GM10248 (cell line): ENCODE data around the gene DNAJC27.

ENCODE experiments used
- CTCF ChIA-PET: fragments of 300-600 bp; sonication (Branson Sonifier 250); formaldehyde crosslinking; extraction: SDS; loops from one replicate; lab custom pipeline; 2021; ENCODE audit warnings: antibody characterized with exemption; lab: Yijun Ruan, JAX
- POLR2A ChIA-PET: fragments of 350-650 bp; sonication (Branson Sonifier 250); formaldehyde crosslinking; extraction: SDS; loops from one replicate; lab custom pipeline; 2020; ENCODE audit warnings: antibody characterized with exemption; lab: Yijun Ruan, JAX
- DNase-seq: peaks from one replicate; pipeline ENCODE4 v3.0.0; 2012; ENCODE audit errors: extremely low spot score
- TF ChIP-seq, protein P1 (sequence below): IDR thresholded peaks from 2 replicates; pipeline ENCODE4 v1.5.1; 2012; ENCODE audit warnings: mild to moderate bottlenecking, low read depth; ENCODE audit errors: extremely low read depth, missing control alignments, control extremely low read depth

The DNAJC27 gene

DNA sequence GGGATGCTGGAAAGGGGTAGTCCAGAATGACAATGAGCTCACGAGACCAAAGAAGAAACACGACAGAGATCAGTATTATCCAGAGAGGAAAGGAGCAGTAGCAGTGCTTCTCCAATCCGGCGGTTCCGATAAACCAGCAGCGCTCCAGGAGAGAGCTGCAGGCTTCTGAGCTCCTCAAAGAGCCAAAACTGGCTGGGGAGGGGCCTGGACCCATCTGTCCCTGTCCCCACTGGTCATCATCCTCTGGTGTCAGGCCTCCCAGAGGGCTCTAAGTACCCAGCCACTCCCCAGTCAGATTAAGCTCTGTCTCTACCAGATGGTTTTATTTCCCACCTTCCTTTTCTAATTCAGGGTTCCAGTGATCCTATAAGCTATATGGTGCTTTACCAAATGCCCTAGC, 23.2 kb downstream of the DNAJC27 start:
- TF ChIP-seq, protein P1, sequence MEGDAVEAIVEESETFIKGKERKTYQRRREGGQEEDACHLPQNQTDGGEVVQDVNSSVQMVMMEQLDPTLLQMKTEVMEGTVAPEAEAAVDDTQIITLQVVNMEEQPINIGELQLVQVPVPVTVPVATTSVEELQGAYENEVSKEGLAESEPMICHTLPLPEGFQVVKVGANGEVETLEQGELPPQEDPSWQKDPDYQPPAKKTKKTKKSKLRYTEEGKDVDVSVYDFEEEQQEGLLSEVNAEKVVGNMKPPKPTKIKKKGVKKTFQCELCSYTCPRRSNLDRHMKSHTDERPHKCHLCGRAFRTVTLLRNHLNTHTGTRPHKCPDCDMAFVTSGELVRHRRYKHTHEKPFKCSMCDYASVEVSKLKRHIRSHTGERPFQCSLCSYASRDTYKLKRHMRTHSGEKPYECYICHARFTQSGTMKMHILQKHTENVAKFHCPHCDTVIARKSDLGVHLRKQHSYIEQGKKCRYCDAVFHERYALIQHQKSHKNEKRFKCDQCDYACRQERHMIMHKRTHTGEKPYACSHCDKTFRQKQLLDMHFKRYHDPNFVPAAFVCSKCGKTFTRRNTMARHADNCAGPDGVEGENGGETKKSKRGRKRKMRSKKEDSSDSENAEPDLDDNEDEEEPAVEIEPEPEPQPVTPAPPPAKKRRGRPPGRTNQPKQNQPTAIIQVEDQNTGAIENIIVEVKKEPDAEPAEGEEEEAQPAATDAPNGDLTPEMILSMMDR = no peak
- CTCF ChIA-PET = interaction anchor here (1.2 to 1.4 kb wide), 2 partner anchors 17 to 24 kb away, joined by 3 read pairs; no protein-coding TSS in a partner anchor
- DNase-seq = no peak
- POLR2A ChIA-PET = no interaction called here

DNA sequence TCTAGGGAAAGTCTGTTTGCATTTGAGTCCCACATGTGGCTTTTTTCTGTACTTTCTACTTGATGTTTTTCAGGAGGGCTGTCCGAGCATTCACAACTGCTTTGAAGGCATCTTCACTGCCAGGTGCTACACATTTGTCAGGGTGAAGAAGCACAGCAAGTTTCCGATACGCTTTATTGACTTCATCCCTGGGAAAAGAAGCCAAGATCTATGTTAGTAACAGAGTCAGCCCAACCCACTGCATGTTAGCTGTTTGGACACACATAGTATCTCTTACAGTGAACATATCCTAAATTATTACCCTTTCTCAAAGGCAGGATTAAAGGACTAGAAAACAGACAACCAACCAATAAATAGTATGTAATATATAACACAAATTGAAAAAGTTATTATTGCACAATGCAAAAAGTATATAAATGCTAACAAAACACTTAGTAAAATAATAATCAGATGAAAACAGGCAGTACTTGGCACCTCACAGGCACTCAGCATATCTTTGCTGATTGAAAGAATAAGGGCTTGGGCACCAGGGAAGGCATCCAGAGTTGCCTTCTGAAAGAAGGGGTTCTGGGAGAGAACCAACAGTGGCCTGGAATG, 24.1 kb downstream of the DNAJC27 start:
- TF ChIP-seq, protein P1 = no peak
- CTCF ChIA-PET = interaction anchor here (1.2 to 1.4 kb wide), 2 partner anchors 16 to 23 kb away, joined by 3 read pairs; no protein-coding TSS in a partner anchor
- POLR2A ChIA-PET = no interaction called here
- no peak for DNase-seq

DNA sequence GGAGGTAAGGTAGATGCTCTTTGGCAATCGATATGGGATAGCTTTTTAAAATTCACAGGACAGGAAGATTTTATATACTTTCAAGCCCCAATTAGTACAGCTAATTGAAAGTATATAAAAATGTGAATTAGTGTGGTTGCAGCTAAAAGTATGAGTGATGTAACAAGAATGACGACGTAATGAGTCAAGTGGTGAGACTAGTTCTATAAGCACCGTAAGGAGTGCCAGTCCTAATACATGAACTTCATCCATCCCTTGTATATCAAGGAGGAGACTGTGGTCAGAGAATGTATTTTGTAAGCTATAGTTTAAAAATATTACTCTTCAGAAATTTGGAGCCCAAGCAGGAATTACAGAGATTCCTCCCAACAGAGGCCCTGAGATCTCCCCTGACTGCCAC, 25.8 kb downstream of the DNAJC27 start:
- ChIA-PET POLR2A (no interaction called here), CTCF (interaction anchor here (0.6 to 1.5 kb wide), 4 partner anchors 8 to 30 kb away, joined by 3 to 7 read pairs (median 4); no protein-coding TSS in a partner anchor)
- no peak for DNase-seq
- TF ChIP-seq, protein P1 = no peak

DNA sequence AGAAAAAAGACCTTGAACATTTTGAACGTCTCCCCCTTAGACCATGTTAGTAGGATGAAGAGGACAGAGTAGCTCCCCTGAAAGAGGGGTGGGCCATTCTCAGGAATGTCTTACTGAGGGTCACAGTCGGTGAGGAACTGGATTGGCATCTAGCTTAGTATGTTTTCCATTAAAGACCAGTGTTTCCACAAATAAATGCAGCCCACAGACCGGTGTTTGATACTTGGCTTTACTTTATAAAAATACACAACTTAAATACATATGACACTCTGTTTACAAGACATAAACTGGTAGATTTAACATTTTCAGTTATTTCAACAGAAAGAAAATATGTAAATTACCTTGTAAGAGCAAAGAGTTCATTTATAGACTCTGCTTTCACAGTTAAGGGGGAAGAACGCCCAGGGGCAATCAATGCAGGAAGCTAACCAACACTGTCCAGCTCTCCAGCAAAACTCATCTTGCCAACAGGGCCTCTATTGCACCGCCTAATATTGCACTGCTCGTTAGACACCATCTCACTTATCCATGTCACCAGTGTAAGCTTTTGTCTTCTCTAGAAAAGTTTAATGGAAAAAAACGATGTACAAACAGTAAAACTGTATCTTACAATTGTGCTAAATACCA, 28.2 kb downstream of the DNAJC27 start:
- CTCF ChIA-PET = interaction anchor here (0.8 to 2.0 kb wide), 8 partner anchors 9 to 534 kb away, joined by 3 to 9 read pairs (median 4); no protein-coding TSS in a partner anchor
- TF ChIP-seq, protein P1 = no peak
- POLR2A ChIA-PET = no interaction called here
- no peak for DNase-seq

DNA sequence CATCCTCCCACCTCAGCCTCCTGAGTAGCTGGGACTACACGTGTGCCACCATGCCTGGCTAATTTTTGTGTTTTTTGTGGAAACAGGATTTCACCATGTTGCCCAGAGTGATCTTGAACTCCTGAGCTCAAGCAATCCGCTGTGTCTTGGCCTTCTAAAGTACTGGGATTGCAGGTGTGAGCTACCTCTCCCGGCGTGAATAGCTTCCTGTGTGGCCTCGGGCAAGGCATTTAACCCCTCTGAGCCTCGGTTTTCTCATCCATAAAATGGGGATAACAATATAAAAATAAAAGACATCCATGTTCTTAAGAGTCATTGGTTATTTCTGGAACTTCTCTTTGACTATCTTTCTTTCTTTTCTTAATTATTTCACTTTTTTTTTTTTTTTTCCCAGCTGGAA, 32.4 kb downstream of the DNAJC27 start:
- DNase-seq = no peak
- TF ChIP-seq, protein P1 = no peak
- ChIA-PET POLR2A (no interaction called here), CTCF (interaction anchor here (1.0 kb wide), 1 partner anchor 8 kb away, joined by 5 read pairs; no protein-coding TSS in a partner anchor)

DNA sequence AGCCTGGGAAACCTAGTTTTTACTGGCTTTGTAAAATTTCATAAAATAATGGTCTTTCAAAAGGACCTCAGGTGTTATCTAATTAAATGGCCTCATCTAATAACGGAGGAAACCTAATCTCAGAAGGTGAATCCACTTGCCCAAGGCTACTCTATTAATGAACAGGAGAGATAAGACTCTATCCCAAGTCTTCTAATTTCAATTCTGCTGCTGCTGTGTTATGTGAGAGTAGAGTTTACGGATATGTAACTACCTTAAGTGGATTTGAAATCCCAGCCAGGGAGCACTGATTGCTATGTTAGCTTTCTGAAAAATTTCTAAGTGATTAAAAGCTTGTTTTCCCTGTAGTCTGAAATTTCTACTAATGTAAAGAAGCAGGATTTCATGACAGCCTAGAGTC, 34.5 kb downstream of the DNAJC27 start:
- TF ChIP-seq, protein P1 = no peak
- ChIA-PET CTCF (interaction anchor here (0.9 to 2.0 kb wide), 4 partner anchors 9 to 192 kb away, joined by 3 to 7 read pairs (median 4); partner anchors contain the start of gene ADCY3), POLR2A (no interaction called here)
- no peak for DNase-seq
